MM.1S (cell line): ENCODE measurements around the gene DCAF10.

Experiments used
- CTCF ChIP-seq: fragments of 300-600 bp; sonication (generic); IDR thresholded peaks from 2 replicates; pipeline ENCODE4 v1.5.1; 2016; ENCODE audit warnings: antibody characterized with exemption, low read length, mixed read lengths
- EZH2 ChIP-seq: fragments of 300-600 bp; sonication (generic); optimal IDR thresholded peaks from 2 replicates; pipeline ENCODE3; 2017; ENCODE audit warnings: low read depth, mild to moderate bottlenecking, antibody characterized with exemption, low read length, mixed read lengths

- TF ChIP-seq CTCF (no peak), EZH2 (no peak)
These were observed 11.4 kb downstream of the DCAF10 start for GRCh38 chr9:37811906-37812476.
